Esophagus (tissue), 2 donors: ENCODE results near the gene SMC3. TPM values are rescaled to one million over a fixed set of nuclear protein-coding genes. Genes with fewer than 3 reads are reported as not detected.

ENCODE experiments used
- H3K27ac ChIP-seq, 2 donors: one replicate each; pipeline ENCODE4 v1.5.1; 2013; ENCODE audit warnings: low read depth in 2 of 2, mild to moderate bottlenecking in 2 of 2, inconsistent platforms in 1 of 2, low read length in 1 of 2, moderate library complexity in 1 of 2
- H3K27me3 ChIP-seq, 2 donors: one replicate each; pipeline ENCODE4 v1.6.1; 2013; ENCODE audit warnings: low read length in 2 of 2, control low read depth in 1 of 2, mild to moderate bottlenecking in 1 of 2; ENCODE audit not compliant: insufficient read depth in 2 of 2, control insufficient read depth in 1 of 2
- H3K36me3 ChIP-seq, 2 donors: one replicate each; pipeline ENCODE4 v1.6.1; 2013; ENCODE audit warnings: low read length in 1 of 2; ENCODE audit not compliant: control insufficient read depth in 2 of 2, insufficient read depth in 2 of 2
- H3K4me1 ChIP-seq, 2 donors: one replicate each; pipeline ENCODE4 v1.6.1; 2013; ENCODE audit warnings: low read length in 1 of 2; ENCODE audit not compliant: control insufficient read depth in 2 of 2, insufficient read depth in 2 of 2
- H3K4me3 ChIP-seq, 2 donors: one replicate each; pipeline ENCODE4 v1.5.1; 2013; ENCODE audit warnings: low read length in 2 of 2, mild to moderate bottlenecking in 2 of 2, low read depth in 1 of 2, moderate library complexity in 1 of 2
- H3K9me3 ChIP-seq, 2 donors: one replicate each; pipeline ENCODE4 v1.6.1; 2013; ENCODE audit warnings: mild to moderate bottlenecking in 2 of 2, low read depth in 1 of 2, low read length in 1 of 2, moderate library complexity in 1 of 2; ENCODE audit not compliant: control insufficient read depth in 2 of 2, insufficient read depth in 1 of 2
- WGBS, 2 donors: extraction: QIAGEN DNeasy Blood & Tissue Kit; methylation state at CpG; one replicate each; pipeline ENCODE4 v1.1.7; 2013; 5-methylcytosine and 5-hydroxymethylcytosine counted together
- polyA plus RNA-seq, 2 donors: library from polyadenylated mRNA; stranded (reverse); fragments of 200-250 nt; gene quantifications; one replicate each; pipeline ENCODE4 v1.2.3, GENCODE V29; 2013
- donor health status: healthy with polysubstance abuse.
- donor health status: Bipolar disorder and iron deficiency.

SMC3 gene
- 10 to 100 TPM; 11.3 to 18.0 TPM for polyA plus RNA-seq

DNA sequence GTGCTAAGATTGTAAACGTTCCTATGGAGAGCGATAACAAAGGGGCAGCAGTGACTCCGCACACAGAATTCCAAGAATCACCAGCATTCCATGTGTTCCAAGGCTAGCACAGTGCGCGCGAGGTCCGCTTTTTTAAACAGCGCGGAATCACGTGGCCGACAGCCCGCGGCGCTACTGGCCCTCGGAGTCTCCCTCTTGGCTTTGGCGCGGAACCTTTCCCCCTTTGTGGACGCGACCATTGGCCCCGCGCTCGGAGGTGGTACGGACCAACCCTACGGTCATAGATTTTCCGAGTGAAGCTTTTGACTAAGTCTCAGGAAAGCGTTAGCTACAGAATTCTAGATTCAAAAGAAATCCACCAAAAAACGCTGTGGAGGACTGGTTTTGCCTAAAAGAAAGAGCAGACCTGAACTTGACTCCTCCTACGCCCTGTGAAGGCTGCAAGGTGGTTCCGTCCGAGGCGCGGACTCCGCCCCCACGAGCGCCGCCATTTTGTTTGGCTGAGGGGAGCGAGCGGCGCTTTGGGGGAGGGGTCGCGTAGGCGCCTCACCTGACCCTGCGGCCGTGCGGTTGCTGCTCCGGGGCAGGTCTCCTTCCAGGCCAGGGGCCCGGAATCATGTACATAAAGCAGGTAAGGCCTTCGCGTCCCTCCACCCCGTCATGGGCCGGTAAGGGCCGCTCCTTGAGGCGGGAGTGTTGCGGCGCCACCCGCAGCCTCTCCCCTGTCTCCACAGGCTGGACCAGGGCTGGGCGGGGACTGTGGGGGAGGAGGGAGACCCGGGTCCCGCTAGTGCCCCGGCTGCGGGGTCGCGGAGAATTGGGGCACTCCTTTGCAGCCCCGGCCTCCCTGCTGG lies at the start of gene SMC3:
SMC3 (plus strand) TSS at position 495 of the 854 bp plus-strand sequence; CDS start at position 617, 122 bp downstream.
- no peaks in the 10 kb centered on the region for H3K9me3 ChIP-seq
- no peaks in the 10 kb centered on the region for H3K27me3 ChIP-seq
- H3K4me3 ChIP-seq = peak within 1 kb of the TSS; percentile 74 to 90
- H3K4me1 ChIP-seq = peaks cover 0 to 2% of the 10 kb centered on the region in 2 donors
- H3K36me3 ChIP-seq = peaks cover 0 to 3% of the 10 kb centered on the region in 2 donors
- whole genome bisulfite sequencing, 2 donors = 0% methylated on average over 63 to 64 of the region's 64 CpGs
- H3K27ac ChIP-seq = peak within 1 kb of the TSS; percentile 82 to 88

DNA sequence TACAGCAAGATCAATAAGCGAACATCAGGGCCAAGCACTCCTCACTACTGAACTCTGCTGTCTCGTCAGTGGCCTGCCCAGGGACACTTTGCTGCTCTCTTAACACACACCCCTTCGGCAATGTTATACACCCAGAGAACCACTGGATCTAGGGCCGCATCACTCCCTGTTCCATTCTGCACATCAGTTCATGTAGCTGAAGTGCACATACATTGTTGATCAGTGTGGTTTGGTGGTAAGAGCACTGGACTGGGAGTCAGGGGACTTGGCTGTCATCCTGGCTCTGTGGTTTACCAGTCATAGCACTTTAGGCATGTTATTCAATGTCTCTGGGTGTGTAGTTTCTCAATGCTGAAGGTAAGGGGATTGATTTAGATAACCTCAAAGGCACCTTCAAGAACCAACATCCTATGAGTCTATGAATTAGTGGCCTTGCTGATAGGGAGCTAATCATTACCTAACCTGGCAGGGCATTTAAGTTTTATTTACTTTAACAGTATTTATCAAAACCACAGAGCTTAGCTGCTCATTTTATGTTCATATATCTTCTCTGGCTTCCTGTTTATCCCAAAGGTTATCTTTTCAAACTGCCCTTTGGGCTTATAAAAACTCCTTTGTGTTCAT lies 45.0 kb upstream of the SMC3 start:
- Histone ChIP-seq H3K27ac (no peak overlapping the region), H3K4me3 (no peak overlapping the region), H3K9me3 (no peaks in the 10 kb centered on the region), H3K4me1 (no peaks in the 10 kb centered on the region), H3K27me3 (no peaks in the 10 kb centered on the region), H3K36me3 (no peaks in the 10 kb centered on the region)
- 80 to 93% methylated on average over 4 of the region's 4 CpGs for WGBS, 2 donors

DNA sequence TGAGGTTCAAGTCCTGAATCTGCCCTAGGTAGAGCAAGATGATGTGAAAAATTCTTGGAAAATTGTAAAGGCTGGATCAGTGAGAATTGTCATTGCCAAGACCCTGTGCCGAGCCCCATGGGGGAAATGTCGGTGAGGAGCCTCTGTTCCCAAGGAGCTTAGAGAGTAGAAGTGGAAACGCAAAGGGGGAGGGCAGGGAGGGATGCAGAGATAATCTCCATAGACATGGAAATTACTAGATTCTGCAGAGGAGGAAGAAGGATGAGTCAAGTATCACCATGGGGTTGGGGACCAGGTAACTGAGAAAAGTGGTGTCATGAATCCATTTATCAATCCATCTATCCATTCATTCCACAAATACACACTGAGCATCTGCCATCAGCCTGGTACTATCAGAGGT lies 43.8 kb upstream of the SMC3 start:
- Histone ChIP-seq H3K9me3 (no peaks in the 10 kb centered on the region), H3K27me3 (no peaks in the 10 kb centered on the region), H3K4me3 (no peak overlapping the region), H3K27ac (no peak overlapping the region), H3K36me3 (no peaks in the 10 kb centered on the region), H3K4me1 (no peaks in the 10 kb centered on the region)
- WGBS, 2 donors = 88 to 92% methylated on average over 3 of the region's 3 CpGs

DNA sequence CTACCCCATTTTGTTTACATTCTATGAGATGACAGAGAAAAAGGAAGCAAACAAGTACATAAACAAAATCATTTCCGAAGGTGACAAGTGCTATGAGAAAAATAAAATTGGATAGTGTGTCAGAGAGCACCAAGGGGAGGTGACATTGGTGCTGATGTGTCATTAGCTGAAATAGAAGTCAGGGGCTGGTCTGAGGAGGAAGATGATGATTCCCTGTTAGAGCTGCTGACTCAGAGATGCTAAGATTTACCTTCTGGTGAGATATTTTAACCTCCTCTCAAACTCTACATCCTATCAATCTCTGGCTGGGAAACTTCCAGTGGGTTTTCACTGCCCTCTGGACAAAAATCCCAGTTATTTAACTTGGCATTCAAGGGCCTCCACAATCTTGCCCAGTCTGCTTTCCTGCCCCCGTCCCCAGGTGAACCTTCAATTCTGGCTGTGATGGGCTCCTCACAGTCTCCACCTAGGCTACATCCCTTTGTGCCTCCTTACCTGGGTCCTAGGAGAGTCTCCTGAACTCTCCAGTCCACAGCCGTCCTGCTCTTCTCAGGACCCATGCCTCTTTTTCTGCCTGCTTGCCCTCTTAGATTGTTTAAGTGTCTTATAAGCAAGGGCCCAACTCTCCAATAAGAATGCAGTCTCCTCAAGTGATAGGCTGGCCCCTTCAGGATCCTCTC lies 43.2 kb upstream of the SMC3 start:
- no peaks in the 10 kb centered on the region for H3K36me3 ChIP-seq
- no peaks in the 10 kb centered on the region for H3K4me1 ChIP-seq
- H3K9me3 ChIP-seq = no peaks in the 10 kb centered on the region
- H3K4me3 ChIP-seq = no peak overlapping the region
- H3K27me3 ChIP-seq = no peaks in the 10 kb centered on the region
- no peak overlapping the region for H3K27ac ChIP-seq
- 90 to 92% methylated on average over 3 of the region's 3 CpGs for WGBS, 2 donors

DNA sequence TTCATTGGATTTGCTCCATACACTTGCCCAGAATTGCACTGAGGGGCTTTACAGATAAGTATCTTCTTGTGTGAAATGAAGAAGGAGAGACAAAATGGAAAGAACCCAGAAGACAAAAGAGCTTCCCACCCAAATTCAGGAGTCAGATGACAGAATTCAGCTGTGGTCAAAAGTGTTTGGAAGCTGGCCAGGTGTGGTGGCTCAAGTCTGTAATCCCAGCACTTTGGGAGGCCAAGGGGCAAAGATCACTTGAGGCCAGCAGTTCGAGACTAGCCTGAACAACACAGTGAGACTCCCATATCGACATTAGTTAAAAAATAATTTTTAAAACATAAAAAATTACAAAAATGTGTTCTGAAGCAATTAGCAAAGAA lies 42.6 kb upstream of the SMC3 start:
- H3K27ac ChIP-seq = no peak overlapping the region
- 76 to 84% methylated on average over 2 of the region's 2 CpGs for WGBS, 2 donors
- H3K36me3 ChIP-seq = no peaks in the 10 kb centered on the region
- H3K9me3 ChIP-seq = no peaks in the 10 kb centered on the region
- H3K4me1 ChIP-seq = no peaks in the 10 kb centered on the region
- H3K4me3 ChIP-seq = no peak overlapping the region
- H3K27me3 ChIP-seq = no peaks in the 10 kb centered on the region

DNA sequence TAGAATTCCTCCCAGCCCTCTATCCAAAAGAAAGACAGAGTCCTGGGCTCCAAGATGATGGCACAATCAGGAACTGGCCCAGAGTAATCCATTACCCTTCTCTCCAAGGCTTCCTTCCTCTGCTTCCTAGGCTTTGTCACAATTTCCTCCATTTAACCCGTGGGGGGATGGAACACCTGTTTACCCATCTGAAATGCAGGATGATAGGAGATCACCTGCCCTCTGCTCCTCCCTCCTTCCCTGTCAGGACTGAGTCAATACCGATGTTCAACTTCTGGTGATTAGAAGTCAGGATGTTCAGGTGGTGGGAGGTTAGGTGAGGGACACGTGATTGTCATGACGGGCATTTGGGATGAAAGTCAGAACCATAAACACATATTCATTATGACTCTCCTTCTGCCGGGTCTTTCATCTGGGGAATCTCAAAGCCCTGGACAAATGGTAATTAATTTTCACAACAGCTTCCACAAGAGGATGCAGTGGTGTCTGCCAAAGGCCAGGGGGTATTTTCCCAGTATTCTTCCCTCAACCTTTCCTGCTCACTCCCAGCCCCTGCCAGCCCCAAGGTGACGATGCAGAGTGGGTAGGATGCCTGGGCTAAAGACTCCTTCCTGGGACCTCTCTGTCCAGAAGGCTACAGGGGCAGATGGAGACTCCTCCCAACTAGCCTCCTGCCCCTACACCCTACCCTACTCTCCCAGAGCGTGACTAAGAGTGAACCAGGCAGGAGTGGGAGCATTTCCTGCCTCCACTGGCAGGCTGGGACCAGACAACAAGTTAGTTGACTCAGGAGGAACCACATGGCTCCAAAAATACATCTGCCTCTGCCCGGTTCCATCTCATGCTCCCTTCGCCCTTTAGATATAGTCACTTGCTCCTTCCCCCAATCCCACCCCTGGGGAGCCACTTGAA lies 41.9 kb upstream of the SMC3 start:
- no peaks in the 10 kb centered on the region for H3K9me3 ChIP-seq
- no peak overlapping the region for H3K4me3 ChIP-seq
- 59 to 64% methylated on average over 9 of the region's 9 CpGs for WGBS, 2 donors
- no peaks in the 10 kb centered on the region for H3K27me3 ChIP-seq
- H3K4me1 ChIP-seq = peaks cover 3 to 4% of the 10 kb centered on the region in 2 donors
- no peak overlapping the region for H3K27ac ChIP-seq
- H3K36me3 ChIP-seq = no peaks in the 10 kb centered on the region

DNA sequence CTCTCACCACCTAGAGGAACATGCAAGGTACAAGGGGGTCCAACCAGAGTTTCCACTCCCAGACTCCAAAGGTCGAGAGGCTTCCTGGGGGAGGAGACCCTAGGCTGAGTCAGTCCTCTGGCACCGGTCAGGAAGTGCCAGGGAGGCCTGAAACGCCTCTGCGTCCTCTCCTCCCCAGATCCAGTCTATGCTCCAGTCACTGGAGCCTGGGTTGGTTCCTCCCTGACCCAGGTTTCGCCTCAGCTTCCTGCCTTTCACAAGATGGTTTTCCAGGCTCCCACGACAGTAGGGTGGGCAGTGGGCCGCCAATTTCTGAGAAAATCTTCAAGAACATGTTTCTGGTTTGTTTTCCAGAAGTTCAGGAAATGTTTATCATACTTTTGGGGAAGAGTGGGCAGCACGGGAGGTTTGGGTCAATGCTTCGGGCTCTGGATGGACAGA lies 39.7 kb upstream of the SMC3 start:
- Histone ChIP-seq H3K27ac (no peak overlapping the region), H3K9me3 (no peaks in the 10 kb centered on the region), H3K4me3 (no peak overlapping the region), H3K4me1 (peaks cover 3 to 4% of the 10 kb centered on the region in 2 donors), H3K36me3 (no peaks in the 10 kb centered on the region), H3K27me3 (no peaks in the 10 kb centered on the region)
- WGBS, 2 donors = 86 to 88% methylated on average over 9 of the region's 9 CpGs

DNA sequence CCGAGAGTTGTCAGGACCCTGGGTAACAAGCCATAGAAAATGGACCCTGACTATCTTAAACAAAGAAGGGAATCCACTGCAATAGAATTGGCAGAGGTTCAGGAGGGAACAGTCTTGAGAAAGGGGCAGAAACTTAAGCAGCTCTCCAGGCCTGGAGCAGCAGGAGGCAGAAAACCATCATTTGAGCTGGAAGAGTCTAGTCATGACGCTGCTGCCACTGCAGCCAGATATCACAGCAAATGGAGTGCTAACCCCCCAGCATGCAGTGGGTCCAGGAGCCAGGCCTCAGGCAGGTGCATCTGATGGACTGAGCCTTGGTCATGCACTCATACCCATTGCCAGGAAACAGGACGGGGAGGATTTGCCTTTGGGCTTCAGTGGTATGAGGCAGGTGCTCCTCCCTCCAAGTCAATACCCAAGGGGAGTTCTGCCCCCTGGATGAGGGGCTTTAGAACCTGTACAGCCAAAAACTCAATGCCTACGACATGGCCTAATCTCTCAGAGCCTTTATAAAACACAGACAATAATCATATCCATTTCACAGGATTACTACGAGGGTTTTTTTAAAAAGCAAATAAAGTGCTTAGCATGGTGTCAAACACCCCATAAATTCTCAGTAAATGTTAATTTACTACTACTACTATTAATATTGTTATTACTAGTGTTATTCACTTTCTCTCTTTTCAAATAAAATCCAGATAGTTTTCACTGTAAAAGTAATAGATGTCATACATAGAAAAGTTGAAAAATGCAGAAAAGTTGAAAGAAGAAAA lies 39.1 kb upstream of the SMC3 start:
- H3K4me1 ChIP-seq = peaks cover 3 to 4% of the 10 kb centered on the region in 2 donors
- H3K27me3 ChIP-seq = no peaks in the 10 kb centered on the region
- no peak overlapping the region for H3K27ac ChIP-seq
- whole genome bisulfite sequencing, 2 donors = 78 to 79% methylated on average over 5 of the region's 5 CpGs
- H3K36me3 ChIP-seq = no peaks in the 10 kb centered on the region
- H3K9me3 ChIP-seq = no peaks in the 10 kb centered on the region
- no peak overlapping the region for H3K4me3 ChIP-seq
